Skeletal muscle satellite cell (primary cell): ENCODE data around the gene FOXN3.

ENCODE experiments used
- H3K27me3 ChIP-seq: 2 replicates; pipeline ENCODE4 v1.7.0; 2013; ENCODE audit warnings: low read length; ENCODE audit not compliant: control insufficient read depth, insufficient read depth
- H3K36me3 ChIP-seq: 2 replicates; pipeline ENCODE4 v1.7.0; 2013; ENCODE audit warnings: mild to moderate bottlenecking, control low read depth, low read length; ENCODE audit not compliant: insufficient read depth
- H3K4me1 ChIP-seq: 2 replicates; pipeline ENCODE4 v1.7.0; 2013; ENCODE audit warnings: low read length; ENCODE audit not compliant: control insufficient read depth, insufficient read depth
- H3K4me2 ChIP-seq: 2 replicates; pipeline ENCODE4 v1.7.0; 2013; ENCODE audit warnings: mild to moderate bottlenecking, low read length
- H3K4me3 ChIP-seq: 2 replicates; pipeline ENCODE4 v1.7.0; 2013; ENCODE audit warnings: low read length
- H3K9ac ChIP-seq: 2 replicates; pipeline ENCODE4 v1.7.0; 2013; ENCODE audit warnings: mild to moderate bottlenecking, low read depth, low read length, moderate library complexity
- H3K9me3 ChIP-seq: replicated peaks from 2 replicates; pipeline ENCODE4 v1.7.0; 2013; ENCODE audit warnings: mild to moderate bottlenecking, control low read depth, low read length

The FOXN3 gene

GRCh38 chr14:89418976-89419375 is 1.9 kb upstream of the FOXN3 start:
- Histone ChIP-seq H3K9ac (no peak overlapping the region), H3K4me2 (no peak overlapping the region), H3K9me3 (no peaks in the 10 kb centered on the region), H3K27me3 (no peaks in the 10 kb centered on the region), H3K4me3 (no peak overlapping the region), H3K36me3 (no peaks in the 10 kb centered on the region), H3K4me1 (peaks cover 26% of the 10 kb centered on the region)

DNA sequence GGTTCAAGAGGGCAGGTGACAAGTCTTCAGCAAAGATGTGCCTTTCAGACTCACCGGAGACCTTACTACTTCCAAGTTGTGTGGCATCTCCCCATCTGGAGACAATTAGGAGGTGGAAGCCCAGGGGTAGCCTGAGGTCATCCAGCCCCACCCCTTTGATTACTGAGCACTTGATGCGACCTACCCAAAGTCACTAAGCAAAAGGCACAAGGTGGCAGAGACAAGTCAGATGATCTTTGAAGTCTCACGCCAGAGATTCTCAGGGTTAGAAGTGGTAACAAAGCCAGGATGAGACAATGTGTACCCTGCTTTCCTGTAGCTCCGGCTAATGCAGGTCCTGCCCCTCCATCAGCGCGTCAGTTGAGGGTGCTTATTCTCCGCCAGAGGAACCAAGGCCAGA is 1.4 kb upstream of the FOXN3 start:
- peak overlapping the region; percentile 91 for H3K4me3 ChIP-seq
- no peaks in the 10 kb centered on the region for H3K27me3 ChIP-seq
- peak overlapping the region; percentile 99 for H3K4me2 ChIP-seq
- H3K4me1 ChIP-seq, result peaks cover 22% of the 10 kb centered on the region
- H3K9ac ChIP-seq, result peak overlapping the region; percentile 97
- H3K36me3 ChIP-seq, result no peaks in the 10 kb centered on the region
- no peaks in the 10 kb centered on the region for H3K9me3 ChIP-seq

GRCh38 chr14:89417465-89418225 is 612 bp upstream of the FOXN3 start:
- H3K27me3 ChIP-seq, result no peaks in the 10 kb centered on the region
- H3K4me1 ChIP-seq, result peaks cover 22% of the 10 kb centered on the region
- no peaks in the 10 kb centered on the region for H3K36me3 ChIP-seq
- H3K4me2 ChIP-seq, result peak overlapping the region; percentile 99
- no peaks in the 10 kb centered on the region for H3K9me3 ChIP-seq
- peak overlapping the region; percentile 91 for H3K4me3 ChIP-seq
- peak overlapping the region; percentile 97 for H3K9ac ChIP-seq

DNA sequence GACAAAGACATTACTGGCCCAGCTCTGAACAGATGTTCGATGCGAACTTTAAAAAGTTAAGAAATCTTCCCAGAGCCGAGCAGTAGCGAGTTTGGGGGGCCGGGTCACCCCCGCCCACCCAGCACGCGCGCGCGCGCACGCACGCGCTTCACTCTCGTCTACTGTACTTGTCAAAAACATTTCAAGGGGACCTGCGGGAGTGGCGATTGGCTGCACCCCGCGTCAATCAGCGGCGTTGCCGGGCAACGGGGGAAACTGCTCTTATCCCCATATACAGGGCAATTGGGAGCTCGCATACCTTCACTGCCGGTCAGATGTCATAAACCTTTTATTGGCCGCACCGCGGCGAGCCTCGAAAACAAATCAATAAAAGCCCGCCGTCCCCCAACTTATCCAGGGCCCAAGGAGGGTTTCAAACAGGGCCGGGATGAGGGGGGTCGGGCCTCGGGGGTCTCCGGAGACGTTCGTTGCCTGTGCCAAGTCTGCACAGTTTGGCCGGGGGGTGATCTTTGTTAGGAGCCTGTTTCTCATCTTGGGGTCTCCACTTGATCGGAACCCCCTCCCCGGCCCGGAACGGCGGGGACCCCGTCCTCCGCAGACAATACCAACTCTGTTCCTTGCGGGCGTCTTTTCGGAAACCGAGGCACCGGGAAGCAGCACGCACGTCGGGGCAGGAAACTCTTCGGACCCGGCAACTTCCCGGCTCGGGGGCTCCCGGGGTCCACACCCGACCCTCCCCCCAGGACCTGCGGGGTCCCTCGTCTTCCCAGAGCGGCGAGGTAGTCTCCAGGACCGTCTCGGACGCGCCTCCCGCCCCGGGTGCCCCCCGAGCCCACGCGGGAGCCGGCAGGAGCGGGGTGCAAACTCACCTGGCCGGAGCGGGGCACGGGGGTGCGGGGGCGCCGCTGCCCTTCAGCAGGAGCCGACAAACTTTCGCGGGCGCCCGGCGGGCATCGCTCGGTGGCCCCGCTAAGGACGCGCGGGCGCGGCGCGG is 734 bp downstream of the FOXN3 start:
- H3K4me1 ChIP-seq, result peaks cover 22% of the 10 kb centered on the region
- peaks cover 3% of the 10 kb centered on the region for H3K36me3 ChIP-seq
- peak overlapping the region; percentile 79 for H3K4me2 ChIP-seq
- H3K27me3 ChIP-seq, result no peaks in the 10 kb centered on the region
- H3K9me3 ChIP-seq, result no peaks in the 10 kb centered on the region
- H3K4me3 ChIP-seq, result peak overlapping the region; percentile 91
- H3K9ac ChIP-seq, result peak overlapping the region; percentile 98

- Histone ChIP-seq H3K4me3 (peak overlapping the region; percentile 91), H3K27me3 (no peaks in the 10 kb centered on the region), H3K9ac (peak overlapping the region; percentile 98)
Observed at GRCh38 chr14:89415159-89415558, 1.9 kb downstream of the FOXN3 start.

GRCh38 chr14:89411976-89412375 is 5.1 kb downstream of the FOXN3 start:
- peaks cover 45% of the 10 kb centered on the region for H3K4me1 ChIP-seq
- H3K4me3 ChIP-seq, result no peak overlapping the region
- no peaks in the 10 kb centered on the region for H3K27me3 ChIP-seq
- no peaks in the 10 kb centered on the region for H3K9me3 ChIP-seq
- H3K9ac ChIP-seq, result no peak overlapping the region
- no peak overlapping the region for H3K4me2 ChIP-seq
- H3K36me3 ChIP-seq, result peaks cover 16% of the 10 kb centered on the region

More at GRCh38 chr14:89415159-89415558, 1.9 kb downstream of the FOXN3 start:
- H3K4me1 ChIP-seq, result peaks cover 26% of the 10 kb centered on the region
- H3K36me3 ChIP-seq, result peaks cover 9% of the 10 kb centered on the region
- H3K4me2 ChIP-seq, result peak overlapping the region; percentile 79
- H3K9me3 ChIP-seq, result no peaks in the 10 kb centered on the region

- Histone ChIP-seq H3K36me3 (peaks cover 16% of the 10 kb centered on the region), H3K27me3 (no peaks in the 10 kb centered on the region), H3K4me2 (peak overlapping the region; percentile 68), H3K9ac (peak overlapping the region; percentile 29), H3K4me1 (peaks cover 47% of the 10 kb centered on the region), H3K9me3 (no peaks in the 10 kb centered on the region), H3K4me3 (peak overlapping the region; percentile 35)
Observed at GRCh38 chr14:89409961-89410360, 7.1 kb downstream of the FOXN3 start.

DNA sequence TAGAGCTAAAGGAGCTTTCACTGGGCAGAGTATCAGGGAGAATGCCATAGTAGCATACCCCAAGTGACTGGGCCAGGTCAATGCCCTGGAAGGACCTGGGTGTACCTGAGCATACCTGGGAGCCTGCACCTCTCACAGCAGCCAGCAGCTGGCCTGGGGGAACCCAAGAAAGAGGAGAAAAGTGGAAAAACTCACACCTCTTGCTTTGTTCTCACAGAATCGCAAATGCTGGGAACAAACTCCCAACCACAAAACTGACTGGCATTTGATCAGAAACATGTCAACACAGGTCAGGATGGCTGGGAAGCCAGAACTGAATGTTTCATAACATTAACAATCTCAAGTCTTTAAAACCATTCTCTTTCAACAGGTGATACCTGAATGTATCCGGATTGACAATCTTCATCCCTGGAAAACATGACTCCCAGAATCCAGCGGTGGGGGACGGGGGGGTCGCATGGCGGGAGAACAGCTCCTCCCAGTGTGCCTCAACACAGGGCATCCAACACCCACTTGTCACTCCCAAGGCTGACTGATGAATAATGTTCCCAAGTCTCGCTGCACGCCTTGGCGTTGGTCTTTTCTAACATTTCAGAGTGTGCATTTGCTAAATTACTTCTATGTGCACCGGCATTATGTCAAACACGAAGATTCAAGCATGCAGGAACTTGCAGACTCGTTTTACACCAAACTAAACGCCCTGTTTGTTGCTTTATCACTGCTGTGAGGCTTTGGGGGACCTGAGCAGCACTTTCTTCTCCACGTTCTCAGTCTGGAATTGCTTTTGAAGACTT is 7.9 kb downstream of the FOXN3 start:
- no peaks in the 10 kb centered on the region for H3K9me3 ChIP-seq
- no peak overlapping the region for H3K9ac ChIP-seq
- H3K4me2 ChIP-seq, result peak overlapping the region; percentile 68
- no peak overlapping the region for H3K4me3 ChIP-seq
- no peaks in the 10 kb centered on the region for H3K27me3 ChIP-seq
- peaks cover 16% of the 10 kb centered on the region for H3K36me3 ChIP-seq
- peaks cover 43% of the 10 kb centered on the region for H3K4me1 ChIP-seq

- Histone ChIP-seq H3K36me3 (peaks cover 16% of the 10 kb centered on the region), H3K4me2 (no peak overlapping the region), H3K27me3 (no peaks in the 10 kb centered on the region), H3K9me3 (no peaks in the 10 kb centered on the region), H3K4me1 (peaks cover 43% of the 10 kb centered on the region), H3K9ac (no peak overlapping the region), H3K4me3 (no peak overlapping the region)
Observed at GRCh38 chr14:89407856-89408255, 9.2 kb downstream of the FOXN3 start.

- Histone ChIP-seq H3K36me3 (peaks cover 16% of the 10 kb centered on the region), H3K4me2 (peak overlapping the region; percentile 31), H3K9me3 (no peaks in the 10 kb centered on the region), H3K9ac (no peak overlapping the region), H3K4me1 (peaks cover 43% of the 10 kb centered on the region), H3K4me3 (no peak overlapping the region), H3K27me3 (no peaks in the 10 kb centered on the region)
Observed at GRCh38 chr14:89406941-89407340, 10.1 kb downstream of the FOXN3 start.

DNA sequence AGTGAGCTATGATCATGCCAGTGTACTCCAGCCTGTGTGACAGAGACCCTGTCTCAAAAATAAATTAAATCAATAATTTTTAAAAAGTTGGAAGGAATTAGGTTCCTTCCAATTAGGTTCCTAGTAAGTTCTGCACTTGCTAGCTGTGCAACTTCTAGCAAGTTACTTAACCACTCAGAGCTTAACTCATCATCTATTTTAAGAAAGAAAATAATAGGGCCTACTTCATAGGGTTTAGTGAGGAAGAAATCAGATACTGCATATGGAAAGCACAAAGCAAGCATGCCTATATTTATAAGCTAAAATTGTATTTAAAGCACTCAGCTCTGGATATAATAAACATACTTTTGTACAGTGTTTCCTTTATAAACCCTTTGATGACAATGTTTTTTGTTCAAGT is 10.7 kb downstream of the FOXN3 start:
- H3K4me3 ChIP-seq, result no peak overlapping the region
- H3K9me3 ChIP-seq, result no peaks in the 10 kb centered on the region
- no peak overlapping the region for H3K9ac ChIP-seq
- H3K36me3 ChIP-seq, result peaks cover 17% of the 10 kb centered on the region
- no peak overlapping the region for H3K4me2 ChIP-seq
- no peaks in the 10 kb centered on the region for H3K27me3 ChIP-seq
- peaks cover 48% of the 10 kb centered on the region for H3K4me1 ChIP-seq
